Measurements from ENCODE around the gene RNF123.

The RNF123 gene

DNA sequence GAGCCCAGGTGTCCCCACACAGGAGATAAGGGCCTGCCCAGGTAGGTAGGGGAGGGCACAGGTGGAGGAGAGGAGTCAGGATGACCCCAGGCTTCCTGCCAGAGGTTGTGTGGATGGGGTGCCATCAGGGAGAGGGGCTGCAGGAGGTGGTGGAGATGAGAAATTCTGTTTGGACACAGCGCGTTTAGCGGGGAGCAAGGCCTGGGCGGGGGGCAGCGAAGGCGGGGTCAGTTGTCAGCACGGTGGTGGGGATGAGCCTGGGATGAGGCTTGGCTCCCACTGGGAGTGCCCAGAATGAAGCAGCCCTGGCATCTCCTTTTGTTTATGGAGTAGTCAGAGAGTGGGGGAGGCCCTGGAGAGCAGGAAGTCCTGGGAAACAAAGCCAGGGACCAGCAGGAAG lies 14.6 kb downstream of the RNF123 start:
- no peak for FAIRE-seq

DNA sequence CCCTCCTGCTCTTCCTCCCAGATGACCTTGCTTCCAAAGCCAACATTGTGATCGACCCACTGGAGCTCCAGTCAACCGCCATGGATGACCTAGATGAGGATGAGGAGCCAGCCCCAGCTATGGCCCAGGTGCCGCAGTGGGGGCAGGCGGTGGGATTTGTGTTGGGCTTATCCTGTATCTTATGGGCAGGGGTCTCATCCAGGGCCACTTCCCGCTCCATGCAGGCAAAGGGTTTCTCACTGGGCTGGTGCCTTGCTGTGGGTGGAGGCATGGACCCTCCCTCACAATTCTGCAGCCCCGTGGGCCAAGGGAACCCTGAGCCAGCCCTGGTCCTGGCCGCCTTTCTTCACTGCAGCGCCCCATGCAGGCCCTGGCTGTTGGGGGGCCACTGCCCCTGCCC lies 15.3 kb downstream of the RNF123 start:
- TF ChIP-seq, protein P1, sequence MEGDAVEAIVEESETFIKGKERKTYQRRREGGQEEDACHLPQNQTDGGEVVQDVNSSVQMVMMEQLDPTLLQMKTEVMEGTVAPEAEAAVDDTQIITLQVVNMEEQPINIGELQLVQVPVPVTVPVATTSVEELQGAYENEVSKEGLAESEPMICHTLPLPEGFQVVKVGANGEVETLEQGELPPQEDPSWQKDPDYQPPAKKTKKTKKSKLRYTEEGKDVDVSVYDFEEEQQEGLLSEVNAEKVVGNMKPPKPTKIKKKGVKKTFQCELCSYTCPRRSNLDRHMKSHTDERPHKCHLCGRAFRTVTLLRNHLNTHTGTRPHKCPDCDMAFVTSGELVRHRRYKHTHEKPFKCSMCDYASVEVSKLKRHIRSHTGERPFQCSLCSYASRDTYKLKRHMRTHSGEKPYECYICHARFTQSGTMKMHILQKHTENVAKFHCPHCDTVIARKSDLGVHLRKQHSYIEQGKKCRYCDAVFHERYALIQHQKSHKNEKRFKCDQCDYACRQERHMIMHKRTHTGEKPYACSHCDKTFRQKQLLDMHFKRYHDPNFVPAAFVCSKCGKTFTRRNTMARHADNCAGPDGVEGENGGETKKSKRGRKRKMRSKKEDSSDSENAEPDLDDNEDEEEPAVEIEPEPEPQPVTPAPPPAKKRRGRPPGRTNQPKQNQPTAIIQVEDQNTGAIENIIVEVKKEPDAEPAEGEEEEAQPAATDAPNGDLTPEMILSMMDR (IDR thresholded peaks at IDR 0.05; ENCODE audit: insufficient read depth, missing control alignments): no peak
- DNase-seq (ENCODE audit: insufficient read length, low spot score): no peak
- FAIRE-seq: no peak

More for the DNA sequence above, 14.6 kb downstream of the RNF123 start:
- no peak for DNase-seq (ENCODE audit: insufficient read length, low spot score)
- TF ChIP-seq, protein P1 (IDR thresholded peaks at IDR 0.05; ENCODE audit: insufficient read depth, missing control alignments): no peak

DNA sequence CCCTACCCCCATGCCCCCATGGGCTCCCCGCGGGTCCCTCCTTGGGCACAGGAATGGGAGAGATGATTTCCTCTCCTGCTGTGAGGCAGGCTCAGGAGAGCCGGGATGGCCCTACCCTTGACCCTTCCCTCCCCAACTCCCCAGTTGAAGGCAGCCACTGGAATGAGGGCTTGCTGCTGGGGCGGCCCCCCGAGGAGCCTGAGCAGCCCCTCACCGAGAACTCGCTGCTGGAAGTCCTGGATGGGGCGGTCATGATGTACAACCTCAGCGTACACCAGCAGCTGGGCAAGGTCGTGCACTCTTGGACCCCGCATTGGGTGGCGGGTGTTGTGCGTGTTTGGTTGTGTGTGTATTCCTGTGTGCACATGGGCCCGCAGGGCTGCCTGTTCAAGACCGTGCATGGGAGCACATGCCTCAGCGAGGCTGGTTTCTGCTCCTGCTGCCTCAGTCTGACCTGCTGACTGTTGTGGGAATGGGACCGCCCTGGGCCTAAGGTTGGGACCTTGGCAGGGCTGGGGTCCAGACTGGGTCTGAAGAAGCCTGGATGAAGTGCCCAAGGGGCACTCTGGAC lies 16.1 kb downstream of the RNF123 start:
- FAIRE-seq: no peak
- TF ChIP-seq, protein P1 (IDR thresholded peaks at IDR 0.05; ENCODE audit: insufficient read depth, missing control alignments): no peak
- no peak for DNase-seq (ENCODE audit: insufficient read length, low spot score)

DNA sequence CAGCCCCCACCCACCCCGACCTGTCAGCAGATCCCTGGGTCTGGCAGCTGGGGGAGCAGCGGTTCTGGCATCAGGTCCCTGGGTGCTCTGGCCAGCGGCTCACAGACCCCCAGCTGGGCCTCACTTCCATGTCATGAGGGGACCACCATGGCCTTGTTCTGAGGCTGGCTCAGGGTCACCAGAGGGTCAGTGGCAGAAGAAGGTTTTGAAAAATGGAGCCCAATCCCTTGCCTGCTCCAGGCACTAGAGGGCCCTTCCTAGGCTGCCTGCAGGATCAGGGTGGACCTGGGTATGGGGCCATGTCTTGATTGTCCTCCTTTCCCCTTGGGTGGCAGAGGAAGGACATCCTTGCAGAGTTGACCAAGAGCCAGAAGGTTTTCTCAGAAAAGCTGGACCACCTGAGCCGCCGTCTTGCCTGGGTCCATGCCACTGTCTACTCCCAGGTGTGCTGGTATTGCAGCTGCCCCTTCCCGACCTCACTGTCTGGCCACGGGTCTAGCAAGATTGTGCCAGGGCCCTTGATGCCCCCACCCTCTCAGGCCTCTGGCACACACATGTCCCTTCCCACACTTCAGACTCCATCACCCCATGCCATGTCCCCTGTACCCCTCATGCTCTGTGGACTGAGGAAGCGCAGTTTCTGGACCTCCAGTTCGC lies 17.2 kb downstream of the RNF123 start:
- no peak for FAIRE-seq
- DNase-seq (ENCODE audit: insufficient read length, low spot score): no peak
- TF ChIP-seq, protein P1 (IDR thresholded peaks at IDR 0.05; ENCODE audit: insufficient read depth, missing control alignments): no peak

DNA sequence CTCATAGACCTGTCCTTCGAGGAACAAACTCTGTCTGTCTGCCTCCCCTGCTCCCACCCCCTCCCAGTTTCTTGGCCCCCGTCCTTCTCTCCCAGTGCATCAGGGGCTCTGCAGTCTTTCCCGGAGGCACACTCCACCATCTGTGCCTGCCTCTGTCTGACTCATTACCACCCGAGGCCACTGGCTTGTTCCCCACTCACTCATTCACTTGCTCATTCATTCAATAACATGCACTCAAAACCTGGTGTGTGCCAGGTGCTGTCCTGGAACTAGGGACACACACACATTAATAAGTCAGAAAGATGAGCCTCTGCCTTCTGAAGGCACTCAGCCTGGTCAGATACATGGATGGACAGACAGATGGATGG lies 17.7 kb downstream of the RNF123 start:
- no peak for FAIRE-seq
- TF ChIP-seq, protein P1 (IDR thresholded peaks at IDR 0.05; ENCODE audit: insufficient read depth, missing control alignments): no peak
- DNase-seq (ENCODE audit: insufficient read length, low spot score): no peak

DNA sequence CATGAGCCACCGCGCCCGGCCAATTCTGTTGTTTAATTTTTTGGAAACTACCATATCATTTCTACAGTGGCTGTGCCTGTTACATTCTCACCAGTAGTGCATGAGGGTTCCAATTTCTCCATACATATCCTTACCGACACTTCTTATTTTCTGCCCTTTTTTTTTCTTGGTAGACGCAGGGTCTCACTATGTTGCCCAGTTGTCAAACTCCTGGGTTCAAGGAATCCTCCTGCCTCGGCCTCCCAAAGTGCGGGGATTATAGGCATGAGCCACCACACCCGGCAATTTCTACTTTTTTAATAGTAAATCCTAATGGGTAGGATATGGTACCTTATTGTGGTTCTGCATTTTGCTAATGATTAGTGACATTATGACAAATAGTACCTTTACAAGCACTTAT lies 20.5 kb downstream of the RNF123 start:
- DNase-seq (ENCODE audit: insufficient read length, low spot score) (no peak), FAIRE-seq (no peak)
- TF ChIP-seq, protein P1 (IDR thresholded peaks at IDR 0.05; ENCODE audit: insufficient read depth, missing control alignments): no peak

DNA sequence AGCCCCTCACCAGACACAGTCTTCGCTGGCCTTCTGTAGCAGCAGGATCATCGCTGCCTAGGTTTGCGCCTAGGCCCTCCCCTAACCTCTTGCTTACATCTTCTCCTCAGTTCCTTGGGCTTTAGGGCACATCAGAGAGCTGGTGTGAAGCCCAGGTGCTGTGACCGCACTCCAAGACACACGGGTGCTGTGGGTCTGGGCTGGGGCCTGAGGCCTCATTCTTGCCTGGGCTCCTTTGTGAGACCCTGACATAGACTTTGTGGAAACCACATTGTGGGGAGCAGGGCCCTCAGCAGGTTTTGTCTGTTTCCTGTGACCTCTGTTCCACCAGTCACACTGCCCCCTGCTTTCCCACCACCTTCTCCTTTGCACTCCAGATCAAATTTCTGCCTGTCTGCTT lies 22.1 kb downstream of the RNF123 start:
- FAIRE-seq (no peak), DNase-seq (ENCODE audit: insufficient read length, low spot score) (no peak)
- TF ChIP-seq, protein P1 (IDR thresholded peaks at IDR 0.05; ENCODE audit: insufficient read depth, missing control alignments): no peak

Measured in D721Med (cell line).